ENCODE measurements around the gene MBNL1.

The MBNL1 gene

DNA sequence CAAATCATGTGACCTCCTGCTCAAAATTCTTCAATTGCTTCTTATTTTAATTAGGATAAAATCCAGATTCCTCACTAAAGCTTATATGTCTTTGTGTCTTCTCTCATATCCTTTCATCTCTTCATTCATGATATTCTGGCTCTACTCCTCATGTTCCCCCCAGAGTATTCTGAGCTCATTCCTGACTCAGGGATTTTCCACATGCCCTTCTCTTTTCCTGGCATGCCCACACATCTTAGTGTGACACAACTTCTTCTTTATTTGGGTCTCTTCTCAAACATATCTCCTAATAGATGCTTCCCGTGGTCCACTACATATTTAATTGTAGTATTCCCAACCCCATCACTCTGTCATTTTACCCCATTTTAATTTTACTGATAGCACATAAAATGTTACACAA, 15.2 kb upstream of the MBNL1 start:
- DNase-seq = no peak

GRCh38 chr3:152254041-152254440, 14.7 kb upstream of the MBNL1 start:
- DNase-seq = no peak

GRCh38 chr3:152255290-152255689, 13.4 kb upstream of the MBNL1 start:
- DNase-seq = no peak

- no peak for DNase-seq
Measured at GRCh38 chr3:152256851-152257562, 11.7 kb upstream of the MBNL1 start.

DNA sequence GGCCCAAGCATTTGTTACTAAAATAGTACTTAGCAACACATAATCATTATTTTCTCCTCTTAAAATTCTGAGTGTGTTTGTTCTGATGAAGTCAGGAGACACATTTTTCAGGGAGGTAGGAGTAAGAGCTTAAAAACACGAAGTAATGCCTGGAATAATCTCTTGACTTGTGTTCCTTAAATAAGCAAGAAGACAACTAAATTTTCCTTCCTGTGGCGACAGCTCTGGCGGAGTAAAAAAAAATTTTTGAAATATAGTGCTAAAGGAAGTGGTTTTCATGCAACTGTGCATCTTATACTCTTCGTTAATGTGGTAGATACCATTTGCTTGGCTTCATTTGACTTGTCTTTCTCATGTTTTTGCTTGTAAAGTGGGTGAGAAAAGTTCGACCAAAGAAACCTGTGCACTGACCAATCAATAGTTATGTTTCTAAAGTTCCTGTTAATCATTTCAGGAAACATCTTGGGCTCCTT, 11.1 kb upstream of the MBNL1 start:
- no peak for DNase-seq

GRCh38 chr3:152258448-152259393, 10.0 kb upstream of the MBNL1 start:
- DNase-seq = peak; percentile 94

GRCh38 chr3:152259468-152259867, 9.3 kb upstream of the MBNL1 start:
- no peak for DNase-seq

GRCh38 chr3:152260026-152260425, 8.7 kb upstream of the MBNL1 start:
- no peak for DNase-seq

DNA sequence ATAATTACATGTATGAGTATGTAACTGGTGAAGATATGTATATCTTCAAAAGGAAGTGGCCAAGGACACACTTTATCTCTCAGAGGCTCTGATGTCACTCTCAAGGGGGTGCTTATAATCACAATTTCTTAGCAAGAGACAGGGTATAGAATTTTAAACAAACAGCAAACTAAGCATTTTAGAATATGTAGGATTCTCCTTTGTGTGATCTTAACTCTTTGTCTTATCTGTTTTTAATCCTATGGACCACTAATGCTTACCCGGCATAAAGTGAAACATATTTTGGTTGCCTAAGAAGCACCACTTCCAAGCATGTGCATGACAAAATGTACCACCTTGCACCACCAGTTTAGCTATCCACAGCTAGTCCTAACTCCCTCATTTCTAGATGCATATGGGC, 8.2 kb upstream of the MBNL1 start:
- DNase-seq = no peak

- DNase-seq = no peak
Measured at GRCh38 chr3:152261329-152261728, 7.4 kb upstream of the MBNL1 start.

- DNase-seq = no peak
Measured at GRCh38 chr3:152263711-152264110, 5.0 kb upstream of the MBNL1 start.

GRCh38 chr3:152264378-152264777, 4.4 kb upstream of the MBNL1 start:
- no peak for DNase-seq

DNA sequence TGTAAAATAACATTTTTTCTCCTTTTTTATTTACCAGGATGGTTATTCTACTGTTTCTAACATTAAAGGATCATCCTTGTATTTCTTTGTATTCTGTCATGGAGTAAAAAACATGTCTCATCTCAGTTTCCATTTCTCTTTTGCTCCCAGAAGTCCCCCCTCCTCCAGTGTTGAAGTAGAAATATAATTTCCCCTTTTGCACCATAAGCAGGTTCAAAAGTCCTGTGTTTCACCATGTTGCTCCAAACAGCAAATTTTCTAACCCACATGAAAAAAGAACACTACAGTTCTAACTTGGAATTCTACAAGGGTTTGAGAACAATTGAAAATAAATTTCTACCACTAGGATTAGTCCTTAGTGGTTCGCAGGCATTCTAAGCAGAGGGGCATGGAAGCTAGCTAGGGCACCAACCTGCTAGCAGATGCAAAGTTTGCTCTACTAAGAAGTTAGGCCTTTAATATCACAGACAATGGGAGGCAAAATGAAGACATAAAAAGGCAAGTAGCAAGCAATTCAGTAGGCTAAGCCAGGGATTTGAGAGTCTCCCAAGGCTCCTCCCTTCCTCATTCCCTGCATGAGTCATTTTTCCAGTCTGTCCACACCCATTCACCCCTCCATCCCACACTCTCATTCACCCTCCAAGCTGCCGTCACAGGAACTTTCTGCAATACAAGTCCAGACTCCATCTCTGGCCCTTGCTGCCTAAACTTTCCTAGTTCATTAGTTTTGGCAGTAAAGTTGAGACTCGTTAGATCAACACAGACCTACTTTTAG, 2.3 kb upstream of the MBNL1 start:
- DNase-seq = peak; percentile 95

GRCh38 chr3:152267831-152268554, 736 bp upstream of the MBNL1 start:
- peak; percentile 32 for DNase-seq

- DNase-seq = peak; percentile 87
Measured at GRCh38 chr3:152269056-152269830, 514 bp downstream of the MBNL1 start.

- DNase-seq = peak; percentile 41
Measured at GRCh38 chr3:152269831-152270734, 1.4 kb downstream of the MBNL1 start.

DNA sequence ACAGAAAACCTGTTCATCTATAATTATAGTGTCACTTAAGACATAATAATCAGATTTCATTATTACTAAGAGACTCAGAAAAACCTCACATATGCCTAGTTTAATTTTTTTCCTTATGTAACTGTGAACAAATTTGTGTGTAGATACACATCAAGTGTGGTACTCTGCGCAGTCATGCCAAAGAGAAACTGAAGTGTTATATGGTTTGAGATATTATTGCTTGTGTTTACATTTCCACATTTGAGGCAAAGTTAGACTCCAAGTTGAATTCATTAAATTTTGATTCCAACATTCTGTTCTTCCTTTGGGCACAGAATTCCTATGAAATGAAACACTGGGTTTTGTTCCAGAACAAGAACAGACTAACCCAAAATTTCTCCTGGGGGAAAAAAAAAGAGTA, 2.2 kb downstream of the MBNL1 start:
- DNase-seq = no peak

GRCh38 chr3:152271501-152272236, 2.9 kb downstream of the MBNL1 start:
- peak; percentile 36 for DNase-seq

DNA sequence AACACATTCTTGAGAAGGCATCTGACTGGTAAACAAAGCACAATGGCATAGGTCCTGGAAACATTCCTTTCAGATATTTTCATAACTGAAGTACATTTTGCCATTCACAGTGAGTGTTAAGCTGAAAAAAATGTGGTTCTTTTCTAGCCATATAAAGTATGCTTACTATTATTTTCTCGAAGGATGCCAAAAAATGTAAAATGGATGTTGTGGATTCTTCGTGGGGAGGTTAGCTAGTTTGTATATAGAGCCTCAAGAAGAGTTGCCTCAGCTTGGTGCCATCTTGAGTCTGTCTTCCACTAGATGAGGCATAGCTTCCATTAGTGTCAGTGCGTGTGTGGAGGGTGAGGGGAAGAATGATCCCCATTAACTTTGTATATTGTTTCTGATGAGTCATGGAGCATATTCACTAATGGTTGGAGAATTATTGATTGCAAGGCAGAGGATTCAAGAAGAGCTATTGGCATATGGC, 4.1 kb downstream of the MBNL1 start:
- peak; percentile 93 for DNase-seq

GRCh38 chr3:152276681-152277080, 8.0 kb downstream of the MBNL1 start:
- no peak for DNase-seq

All from EL (cell line).